HepG2 (cell line): ENCODE data around the gene UBAP2. TPM values are rescaled to one million over a fixed set of nuclear protein-coding genes. Genes with fewer than 3 reads are reported as not detected.

Experiments used
- ATAC-seq: fragments of 200-7000 bp; cut with Tn5 transposase; 3 replicates; pipeline ENCODE4 v1.9.1; 2020; ENCODE audit warnings: mild to moderate bottlenecking, moderate library complexity
- BruUV-seq: library from RNA; stranded (reverse); fragments of 400-500 nt; replicated peaks from 2 replicates; lab custom pipeline; 2021; lab: Mats Ljungman, UMichigan
- CTCF ChIA-PET: fragments of 300-600 bp; formaldehyde crosslinking; extraction: SDS; loops from one replicate; lab custom pipeline; 2021; ENCODE audit warnings: low total read pairs, inconsistent platforms, low intra/inter-chr PET ratio; lab: Yijun Ruan, JAX
- POLR2A ChIA-PET: fragments of 350-600 bp; sonication (Branson Sonifier 250); formaldehyde crosslinking; loops from one replicate; lab custom pipeline; 2020; ENCODE audit warnings: antibody characterized with exemption, inconsistent platforms; lab: Yijun Ruan, JAX
- DNase-seq: peaks from one replicate; pipeline ENCODE4 v3.0.0-alpha.2; 2015; ENCODE audit warnings: low spot score
- FAIRE-seq: peaks from 3 replicates; lab custom pipeline; 2011; peaks lifted over from hg19 to GRCh38; lab: Jason Lieb, UNC
- H2AFZ ChIP-seq: one replicate; pipeline ENCODE4 v1.6.1; 2011; ENCODE audit warnings: low read length, inconsistent platforms
- H3K27ac ChIP-seq: fragments of 300-600 bp; 3 replicates; pipeline ENCODE4 v1.8.0; 2011; ENCODE audit warnings: mixed run types, mild to moderate bottlenecking, mixed read lengths, low read length, inconsistent platforms; ENCODE audit not compliant: insufficient read depth; ENCODE audit errors: extremely low read length
- H3K27me3 ChIP-seq, 2 experiments: fragments of 200-600 bp in 1 of 2; 2 replicates in 1 of 2; 3 replicates in 1 of 2; pipeline versions ENCODE4 v1.6.0 to v1.8.0; 2011; ENCODE audit warnings: low read length in 2 of 2, mild to moderate bottlenecking in 2 of 2, moderate library complexity in 2 of 2, inconsistent platforms in 1 of 2; ENCODE audit not compliant: insufficient read depth in 2 of 2, control insufficient read depth in 1 of 2
- H3K36me3 ChIP-seq, 2 experiments: fragments of 200-600 bp in 1 of 2; replicated peaks in 1 of 2; 2 replicates in 1 of 2; 3 replicates in 1 of 2; pipeline versions ENCODE4 v1.5.1 to v1.8.0; 2011; ENCODE audit warnings: low read length in 2 of 2, inconsistent platforms in 1 of 2; ENCODE audit not compliant: insufficient read depth in 2 of 2, control insufficient read depth in 1 of 2
- H3K4me1 ChIP-seq: 2 replicates; pipeline ENCODE4 v1.5.1; 2012; ENCODE audit warnings: low read length, inconsistent platforms; ENCODE audit not compliant: insufficient read depth
- H3K4me2 ChIP-seq: 2 replicates; pipeline ENCODE4 v1.6.0; 2011; ENCODE audit warnings: low read depth, low read length, inconsistent platforms
- H3K4me3 ChIP-seq, 3 experiments: fragments of 200-600 bp in 1 of 3; sonication (generic), shearing (Covaris generic) in 1 of 3; replicated peaks in 1 of 3; 2 replicates each; pipeline ENCODE4 v1.5.1; 2011 to 2016; ENCODE audit warnings: low read length in 3 of 3, inconsistent platforms in 2 of 3, low read depth in 2 of 3, mild to moderate bottlenecking in 2 of 3, control low read depth in 1 of 3, mixed read lengths in 1 of 3; ENCODE audit not compliant: insufficient read depth in 1 of 3
- H3K79me2 ChIP-seq: one replicate; pipeline ENCODE4 v1.6.1; 2011; ENCODE audit warnings: low read length, inconsistent platforms; ENCODE audit not compliant: insufficient read depth
- H3K9ac ChIP-seq: 2 replicates; pipeline ENCODE4 v1.6.0; 2011; ENCODE audit warnings: mild to moderate bottlenecking, low read depth, low read length, inconsistent platforms; ENCODE audit not compliant: insufficient read depth
- H3K9me3 ChIP-seq: 2 replicates; pipeline ENCODE4 v1.5.1; 2012; ENCODE audit warnings: mild to moderate bottlenecking, low read length
- H4K20me1 ChIP-seq: 2 replicates; pipeline ENCODE4 v1.6.0; 2011; ENCODE audit warnings: inconsistent platforms, mild to moderate bottlenecking, low read length, moderate library complexity; ENCODE audit not compliant: insufficient read depth
- CEBPB ChIP-seq: IDR thresholded peaks from 2 replicates; pipeline ENCODE4 v1.6.1; 2011; ENCODE audit warnings: low read depth, low read length, improper control_type of control experiment, borderline replicate concordance
- TMF1 ChIP-seq: sonication (generic); formaldehyde crosslinking; IDR thresholded peaks from 2 replicates; pipeline ENCODE4 v1.8.1; 2022; ENCODE audit warnings: low read depth, missing genetic modification reagents
- ZNF550 ChIP-seq: sonication (generic); formaldehyde crosslinking; IDR thresholded peaks from 2 replicates; pipeline ENCODE4 v1.4.0; 2020; ENCODE audit warnings: mild to moderate bottlenecking, missing genetic modification reagents, borderline replicate concordance
- WGBS: methylation state at CpG from one replicate; pipeline ENCODE4 v1.1.6; 2017; ENCODE audit warnings: low lambda C conversion rate; 5-methylcytosine and 5-hydroxymethylcytosine counted together
- in situ Hi-C: cut with HindIII; loops from 2 replicates; pipeline ENCODE4 v1.10.0; 2017; ENCODE audit warnings: low pct_unique_long_range_greater_than_20kb; ENCODE audit not compliant: extremely low pct_ligation_motif_present
- intact Hi-C: fragments of 100-400 bp; cut with micrococcal nuclease; formaldehyde crosslinking; loops from one replicate; pipeline ENCODE4 v1.10.0; 2022; ENCODE audit not compliant: unreplicated experiment
- polyA plus RNA-seq, 8 experiments: library from polyadenylated mRNA; depleted of rRNA in 3 of 8; stranded (reverse) in 7 of 8; unstranded in 1 of 8; fragments of >200 nt; fragmentation: Illumina TruSeq in 4 of 8; extraction: Trizol in 4 of 8; gene quantifications; 2 replicates each; pipeline versions ENCODE4 v1.2.1 to v1.2.3, GENCODE V29; 2011 to 2016; ENCODE audit warnings: low read depth in 4 of 8, missing spikeins in 1 of 8, mixed read lengths in 1 of 8; ENCODE audit not compliant: insufficient read depth in 1 of 8
- total RNA-seq, 5 experiments: library from RNA; depleted of rRNA; stranded (reverse); fragments of >200 nt; fragmentation: Illumina TruSeq; extraction: Trizol; gene quantifications; 2 replicates each; pipeline ENCODE4 v1.2.3, GENCODE V29; 2016; ENCODE audit warnings: low read depth in 1 of 5
- TF ChIP-seq, protein P1 (sequence below): sonication (generic); formaldehyde crosslinking; IDR thresholded peaks from 2 replicates; pipeline ENCODE4 v1.4.0; 2020; ENCODE audit warnings: missing genetic modification reagents

The UBAP2 gene
- total and polyA plus RNA-seq, 2 of the 13 experiments (the other 11 are each of a cell fraction or from before 2014, with no cell fraction given) = 19.0 to 22.0 TPM

DNA sequence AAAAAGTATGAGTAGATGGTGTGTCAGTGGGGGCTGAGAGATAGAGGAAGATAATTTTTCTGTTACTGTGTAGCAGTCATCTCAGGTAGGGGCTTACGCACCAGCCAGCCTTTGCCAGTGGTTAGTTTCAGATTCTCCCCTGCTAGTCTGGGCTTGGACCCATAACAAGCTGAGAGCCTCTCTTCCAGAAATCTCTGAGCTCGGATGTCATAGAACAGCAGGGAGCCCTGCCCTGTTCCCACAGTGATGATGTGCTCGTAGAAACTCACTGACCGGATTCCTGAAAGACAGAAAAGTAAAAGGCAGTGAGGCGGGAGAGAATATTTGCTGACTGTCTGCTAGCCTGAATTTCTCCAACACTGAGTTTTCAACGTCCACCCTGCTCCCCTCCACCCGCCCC lies 40.6 kb upstream of the UBAP2 start:
- FAIRE-seq (no peak), DNase-seq (no peak), ATAC-seq (no peak)
- no peak overlapping the region for H3K4me2 ChIP-seq
- H3K4me3 ChIP-seq = no peak overlapping the region
- no peak overlapping the region for H3K27ac ChIP-seq
- no peaks in the 10 kb centered on the region for H3K79me2 ChIP-seq
- intact Hi-C loops (no loop called here), in situ Hi-C loops (no loop called here)
- POLR2A ChIA-PET = no interaction called here
- H3K9ac ChIP-seq = no peak overlapping the region
- TF ChIP-seq, protein P1, sequence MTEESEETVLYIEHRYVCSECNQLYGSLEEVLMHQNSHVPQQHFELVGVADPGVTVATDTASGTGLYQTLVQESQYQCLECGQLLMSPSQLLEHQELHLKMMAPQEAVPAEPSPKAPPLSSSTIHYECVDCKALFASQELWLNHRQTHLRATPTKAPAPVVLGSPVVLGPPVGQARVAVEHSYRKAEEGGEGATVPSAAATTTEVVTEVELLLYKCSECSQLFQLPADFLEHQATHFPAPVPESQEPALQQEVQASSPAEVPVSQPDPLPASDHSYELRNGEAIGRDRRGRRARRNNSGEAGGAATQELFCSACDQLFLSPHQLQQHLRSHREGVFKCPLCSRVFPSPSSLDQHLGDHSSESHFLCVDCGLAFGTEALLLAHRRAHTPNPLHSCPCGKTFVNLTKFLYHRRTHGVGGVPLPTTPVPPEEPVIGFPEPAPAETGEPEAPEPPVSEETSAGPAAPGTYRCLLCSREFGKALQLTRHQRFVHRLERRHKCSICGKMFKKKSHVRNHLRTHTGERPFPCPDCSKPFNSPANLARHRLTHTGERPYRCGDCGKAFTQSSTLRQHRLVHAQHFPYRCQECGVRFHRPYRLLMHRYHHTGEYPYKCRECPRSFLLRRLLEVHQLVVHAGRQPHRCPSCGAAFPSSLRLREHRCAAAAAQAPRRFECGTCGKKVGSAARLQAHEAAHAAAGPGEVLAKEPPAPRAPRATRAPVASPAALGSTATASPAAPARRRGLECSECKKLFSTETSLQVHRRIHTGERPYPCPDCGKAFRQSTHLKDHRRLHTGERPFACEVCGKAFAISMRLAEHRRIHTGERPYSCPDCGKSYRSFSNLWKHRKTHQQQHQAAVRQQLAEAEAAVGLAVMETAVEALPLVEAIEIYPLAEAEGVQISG (CRISPR knock-in tag) = no peak
- TF ChIP-seq ZNF550 (CRISPR knock-in tag) (no peak), CEBPB (no peak)
- BruUV-seq = no TSS peak
- peaks cover 34 to 65% of the 10 kb centered on the region in 2 experiments for H3K36me3 ChIP-seq
- no peaks in the 10 kb centered on the region for H3K27me3 ChIP-seq
- CTCF ChIA-PET = no interaction called here
- 98% methylated on average over 7 of the region's 7 CpGs for WGBS
- no peak overlapping the region for H2AFZ ChIP-seq
- H3K9me3 ChIP-seq = no peaks in the 10 kb centered on the region
- H3K4me1 ChIP-seq = no peaks in the 10 kb centered on the region
- H4K20me1 ChIP-seq = no peaks in the 10 kb centered on the region

DNA sequence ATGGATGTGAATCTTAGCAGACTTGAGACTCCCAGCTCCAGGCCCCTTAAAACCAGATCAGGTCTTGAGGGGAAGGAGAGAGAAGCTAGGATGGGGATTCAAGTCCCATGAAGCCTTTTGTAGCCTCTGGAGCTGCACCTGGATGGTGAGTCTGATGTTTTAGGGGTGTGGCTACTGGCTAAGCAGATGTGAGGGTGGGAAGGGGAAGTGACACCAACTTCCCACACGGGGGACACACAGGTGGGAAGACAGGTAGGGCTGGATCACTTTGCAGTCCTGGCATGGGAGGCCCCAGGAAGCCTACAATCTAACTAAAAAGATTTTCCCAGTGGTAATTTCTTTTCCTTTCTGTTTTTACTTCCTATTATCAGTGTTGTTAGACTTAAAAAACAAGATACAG lies 38.7 kb upstream of the UBAP2 start:
- intact Hi-C loops (no loop called here), in situ Hi-C loops (no loop called here)
- H3K9me3 ChIP-seq = no peaks in the 10 kb centered on the region
- no peaks in the 10 kb centered on the region for H3K4me1 ChIP-seq
- no peaks in the 10 kb centered on the region for H3K79me2 ChIP-seq
- BruUV-seq = TSS peak; percentile 52
- CTCF ChIA-PET = no interaction called here
- POLR2A ChIA-PET = interaction anchor here (1.3 kb wide), 1 partner anchor 14 kb away, joined by 4 read pairs; no protein-coding TSS in a partner anchor
- no peak overlapping the region for H2AFZ ChIP-seq
- DNase-seq = no peak
- no peak for ATAC-seq
- no peak overlapping the region for H3K9ac ChIP-seq
- 56% methylated on average over 1 of the region's 1 CpG for WGBS
- FAIRE-seq = no peak
- H3K4me2 ChIP-seq = no peak overlapping the region
- H3K4me3 ChIP-seq = no peak overlapping the region
- TF ChIP-seq TMF1 = no peak
- no peaks in the 10 kb centered on the region for H4K20me1 ChIP-seq
- H3K27ac ChIP-seq = no peak overlapping the region
- H3K27me3 ChIP-seq = no peaks in the 10 kb centered on the region
- peaks cover 26 to 53% of the 10 kb centered on the region in 2 experiments for H3K36me3 ChIP-seq
